HepG2 (cell line): ENCODE measurements around the gene PLGRKT. TPM values are rescaled to one million over a fixed set of nuclear protein-coding genes. Genes with fewer than 3 reads are reported as not detected.

Experiments
- ATAC-seq: fragments of 200-7000 bp; cut with Tn5 transposase; 3 replicates; pipeline ENCODE4 v1.9.1; 2020; ENCODE audit warnings: mild to moderate bottlenecking, moderate library complexity
- BruUV-seq: library from RNA; stranded (reverse); fragments of 400-500 nt; replicated peaks from 2 replicates; lab custom pipeline; 2021; lab: Mats Ljungman, UMichigan
- CTCF ChIA-PET: fragments of 300-600 bp; formaldehyde crosslinking; extraction: SDS; loops from one replicate; lab custom pipeline; 2021; ENCODE audit warnings: low total read pairs, inconsistent platforms, low intra/inter-chr PET ratio; lab: Yijun Ruan, JAX
- POLR2A ChIA-PET: fragments of 350-600 bp; sonication (Branson Sonifier 250); formaldehyde crosslinking; loops from one replicate; lab custom pipeline; 2020; ENCODE audit warnings: antibody characterized with exemption, inconsistent platforms; lab: Yijun Ruan, JAX
- DNase-seq: peaks from one replicate; pipeline ENCODE4 v3.0.0-alpha.2; 2015; ENCODE audit warnings: low spot score
- FAIRE-seq: peaks from 3 replicates; lab custom pipeline; 2011; peaks lifted over from hg19 to GRCh38; lab: Jason Lieb, UNC
- H2AFZ ChIP-seq: one replicate; pipeline ENCODE4 v1.6.1; 2011; ENCODE audit warnings: low read length, inconsistent platforms
- H3K27ac ChIP-seq: fragments of 300-600 bp; 3 replicates; pipeline ENCODE4 v1.8.0; 2011; ENCODE audit warnings: mixed run types, mild to moderate bottlenecking, mixed read lengths, low read length, inconsistent platforms; ENCODE audit not compliant: insufficient read depth; ENCODE audit errors: extremely low read length
- H3K27me3 ChIP-seq, 2 experiments: fragments of 200-600 bp in 1 of 2; 2 replicates in 1 of 2; 3 replicates in 1 of 2; pipeline versions ENCODE4 v1.6.0 to v1.8.0; 2011; ENCODE audit warnings: low read length in 2 of 2, mild to moderate bottlenecking in 2 of 2, moderate library complexity in 2 of 2, inconsistent platforms in 1 of 2; ENCODE audit not compliant: insufficient read depth in 2 of 2, control insufficient read depth in 1 of 2
- H3K36me3 ChIP-seq, 2 experiments: fragments of 200-600 bp in 1 of 2; replicated peaks in 1 of 2; 2 replicates in 1 of 2; 3 replicates in 1 of 2; pipeline versions ENCODE4 v1.5.1 to v1.8.0; 2011; ENCODE audit warnings: low read length in 2 of 2, inconsistent platforms in 1 of 2; ENCODE audit not compliant: insufficient read depth in 2 of 2, control insufficient read depth in 1 of 2
- H3K4me1 ChIP-seq: 2 replicates; pipeline ENCODE4 v1.5.1; 2012; ENCODE audit warnings: low read length, inconsistent platforms; ENCODE audit not compliant: insufficient read depth
- H3K4me2 ChIP-seq: 2 replicates; pipeline ENCODE4 v1.6.0; 2011; ENCODE audit warnings: low read depth, low read length, inconsistent platforms
- H3K4me3 ChIP-seq, 3 experiments: fragments of 200-600 bp in 1 of 3; sonication (generic), shearing (Covaris generic) in 1 of 3; replicated peaks in 1 of 3; 2 replicates each; pipeline ENCODE4 v1.5.1; 2011 to 2016; ENCODE audit warnings: low read length in 3 of 3, inconsistent platforms in 2 of 3, low read depth in 2 of 3, mild to moderate bottlenecking in 2 of 3, control low read depth in 1 of 3, mixed read lengths in 1 of 3; ENCODE audit not compliant: insufficient read depth in 1 of 3
- H3K79me2 ChIP-seq: one replicate; pipeline ENCODE4 v1.6.1; 2011; ENCODE audit warnings: low read length, inconsistent platforms; ENCODE audit not compliant: insufficient read depth
- H3K9ac ChIP-seq: 2 replicates; pipeline ENCODE4 v1.6.0; 2011; ENCODE audit warnings: mild to moderate bottlenecking, low read depth, low read length, inconsistent platforms; ENCODE audit not compliant: insufficient read depth
- H3K9me3 ChIP-seq: 2 replicates; pipeline ENCODE4 v1.5.1; 2012; ENCODE audit warnings: mild to moderate bottlenecking, low read length
- H4K20me1 ChIP-seq: 2 replicates; pipeline ENCODE4 v1.6.0; 2011; ENCODE audit warnings: inconsistent platforms, mild to moderate bottlenecking, low read length, moderate library complexity; ENCODE audit not compliant: insufficient read depth
- MAZ ChIP-seq, 2 experiments: sonication (generic) in 1 of 2; formaldehyde crosslinking in 1 of 2; IDR thresholded peaks; 2 replicates each; pipeline versions ENCODE4 v1.5.0 to v1.6.1; 2012 to 2020; ENCODE audit warnings: low read depth in 2 of 2, mild to moderate bottlenecking in 2 of 2, borderline replicate concordance in 1 of 2, improper control_type of control experiment in 1 of 2, low read length in 1 of 2, missing genetic modification reagents in 1 of 2, moderate library complexity in 1 of 2
- POLR2G ChIP-seq: fragments of 200-400 bp; formaldehyde crosslinking; IDR thresholded peaks from 2 replicates; pipeline ENCODE4 v1.6.1; 2018; ENCODE audit warnings: mild to moderate bottlenecking, low read depth, low read length, moderate library complexity
- PRMT3 ChIP-seq: sonication (generic); formaldehyde crosslinking; IDR thresholded peaks from 2 replicates; pipeline ENCODE4 v1.8.1; 2022; ENCODE audit warnings: low read depth, mild to moderate bottlenecking, moderate library complexity, missing genetic modification reagents, borderline replicate concordance
- SYNCRIP ChIP-seq: fragments of 200-400 bp; formaldehyde crosslinking; IDR thresholded peaks from 2 replicates; pipeline ENCODE4 v1.6.1; 2018; ENCODE audit warnings: mild to moderate bottlenecking, low read depth, low read length; ENCODE audit not compliant: insufficient read depth
- ZNF282 ChIP-seq: fragments of 450-650 bp; IDR thresholded peaks from 2 replicates; pipeline ENCODE4 v1.6.1; 2018; ENCODE audit not compliant: partially characterized antibody
- ZNF720 ChIP-seq: sonication (generic); formaldehyde crosslinking; IDR thresholded peaks from 2 replicates; pipeline ENCODE4 v1.4.0; 2020; ENCODE audit warnings: missing genetic modification reagents
- WGBS: methylation state at CpG from one replicate; pipeline ENCODE4 v1.1.6; 2017; ENCODE audit warnings: low lambda C conversion rate; 5-methylcytosine and 5-hydroxymethylcytosine counted together
- in situ Hi-C: cut with HindIII; loops from 2 replicates; pipeline ENCODE4 v1.10.0; 2017; ENCODE audit warnings: low pct_unique_long_range_greater_than_20kb; ENCODE audit not compliant: extremely low pct_ligation_motif_present
- intact Hi-C: fragments of 100-400 bp; cut with micrococcal nuclease; formaldehyde crosslinking; loops from one replicate; pipeline ENCODE4 v1.10.0; 2022; ENCODE audit not compliant: unreplicated experiment
- polyA plus RNA-seq, 8 experiments: library from polyadenylated mRNA; depleted of rRNA in 3 of 8; stranded (reverse) in 7 of 8; unstranded in 1 of 8; fragments of >200 nt; fragmentation: Illumina TruSeq in 4 of 8; extraction: Trizol in 4 of 8; gene quantifications; 2 replicates each; pipeline versions ENCODE4 v1.2.1 to v1.2.3, GENCODE V29; 2011 to 2016; ENCODE audit warnings: low read depth in 4 of 8, missing spikeins in 1 of 8, mixed read lengths in 1 of 8; ENCODE audit not compliant: insufficient read depth in 1 of 8
- total RNA-seq, 5 experiments: library from RNA; depleted of rRNA; stranded (reverse); fragments of >200 nt; fragmentation: Illumina TruSeq; extraction: Trizol; gene quantifications; 2 replicates each; pipeline ENCODE4 v1.2.3, GENCODE V29; 2016; ENCODE audit warnings: low read depth in 1 of 5
- TF ChIP-seq, protein P1 (sequence below): sonication (generic); formaldehyde crosslinking; IDR thresholded peaks from 2 replicates; pipeline ENCODE4 v1.5.0; 2020; ENCODE audit warnings: missing genetic modification reagents
- TF ChIP-seq, protein P2 (sequence below): sonication (generic); formaldehyde crosslinking; IDR thresholded peaks from 2 replicates; pipeline ENCODE4 v1.4.0; 2020; ENCODE audit warnings: missing genetic modification reagents, borderline replicate concordance
- TF ChIP-seq, protein P3 (sequence below): sonication (generic); formaldehyde crosslinking; IDR thresholded peaks from 2 replicates; pipeline ENCODE4 v1.5.1; 2020; ENCODE audit warnings: missing genetic modification reagents, mild to moderate bottlenecking, borderline replicate concordance
- TF ChIP-seq, protein P4 (sequence below): IDR thresholded peaks from 2 replicates; pipeline ENCODE4 v1.6.1; 2016

PLGRKT gene
- total and polyA plus RNA-seq, 2 of the 13 experiments (the other 11 are each of a cell fraction or from before 2014, with no cell fraction given): 5.0 to 15.8 TPM

DNA sequence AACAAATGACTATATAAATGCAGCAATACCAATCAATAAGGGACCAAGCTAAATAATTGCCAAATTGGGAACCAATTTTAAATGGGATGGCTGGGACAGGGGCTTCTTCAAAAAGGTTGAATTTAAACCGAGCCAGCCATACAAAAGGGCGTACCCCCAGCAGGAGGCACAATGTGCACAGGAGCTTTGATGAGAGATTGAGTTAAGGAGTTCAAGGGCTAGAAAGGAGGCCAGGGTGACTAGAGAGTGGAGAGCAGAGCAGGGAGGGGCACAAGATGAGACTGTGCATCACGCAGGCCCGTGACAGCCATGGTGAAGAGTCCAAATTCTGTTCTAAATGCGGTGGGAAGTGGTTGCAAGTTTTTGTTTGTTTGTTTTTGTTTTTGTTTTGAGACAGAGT lies 49.3 kb upstream of the PLGRKT start:
- no peak for TF ChIP-seq SYNCRIP
- TF ChIP-seq ZNF720 (CRISPR knock-in tag): no peak
- TF ChIP-seq, protein P1, sequence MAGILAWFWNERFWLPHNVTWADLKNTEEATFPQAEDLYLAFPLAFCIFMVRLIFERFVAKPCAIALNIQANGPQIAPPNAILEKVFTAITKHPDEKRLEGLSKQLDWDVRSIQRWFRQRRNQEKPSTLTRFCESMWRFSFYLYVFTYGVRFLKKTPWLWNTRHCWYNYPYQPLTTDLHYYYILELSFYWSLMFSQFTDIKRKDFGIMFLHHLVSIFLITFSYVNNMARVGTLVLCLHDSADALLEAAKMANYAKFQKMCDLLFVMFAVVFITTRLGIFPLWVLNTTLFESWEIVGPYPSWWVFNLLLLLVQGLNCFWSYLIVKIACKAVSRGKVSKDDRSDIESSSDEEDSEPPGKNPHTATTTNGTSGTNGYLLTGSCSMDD (CRISPR knock-in tag): no peak
- no peak for TF ChIP-seq PRMT3 (CRISPR knock-in tag)
- TF ChIP-seq, protein P2, sequence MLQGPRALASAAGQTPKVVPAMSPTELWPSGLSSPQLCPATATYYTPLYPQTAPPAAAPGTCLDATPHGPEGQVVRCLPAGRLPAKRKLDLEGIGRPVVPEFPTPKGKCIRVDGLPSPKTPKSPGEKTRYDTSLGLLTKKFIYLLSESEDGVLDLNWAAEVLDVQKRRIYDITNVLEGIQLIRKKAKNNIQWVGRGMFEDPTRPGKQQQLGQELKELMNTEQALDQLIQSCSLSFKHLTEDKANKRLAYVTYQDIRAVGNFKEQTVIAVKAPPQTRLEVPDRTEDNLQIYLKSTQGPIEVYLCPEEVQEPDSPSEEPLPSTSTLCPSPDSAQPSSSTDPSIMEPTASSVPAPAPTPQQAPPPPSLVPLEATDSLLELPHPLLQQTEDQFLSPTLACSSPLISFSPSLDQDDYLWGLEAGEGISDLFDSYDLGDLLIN: no peak
- no peak for TF ChIP-seq MAZ (IDR thresholded peaks at IDR 0.05; ENCODE audit: borderline replicate concordance, low read depth, low read length)
- no peak for TF ChIP-seq MAZ (CRISPR knock-in tag; IDR thresholded peaks at IDR 0.05; ENCODE audit: low read depth)
- no peak for TF ChIP-seq POLR2G
- TF ChIP-seq, protein P3, sequence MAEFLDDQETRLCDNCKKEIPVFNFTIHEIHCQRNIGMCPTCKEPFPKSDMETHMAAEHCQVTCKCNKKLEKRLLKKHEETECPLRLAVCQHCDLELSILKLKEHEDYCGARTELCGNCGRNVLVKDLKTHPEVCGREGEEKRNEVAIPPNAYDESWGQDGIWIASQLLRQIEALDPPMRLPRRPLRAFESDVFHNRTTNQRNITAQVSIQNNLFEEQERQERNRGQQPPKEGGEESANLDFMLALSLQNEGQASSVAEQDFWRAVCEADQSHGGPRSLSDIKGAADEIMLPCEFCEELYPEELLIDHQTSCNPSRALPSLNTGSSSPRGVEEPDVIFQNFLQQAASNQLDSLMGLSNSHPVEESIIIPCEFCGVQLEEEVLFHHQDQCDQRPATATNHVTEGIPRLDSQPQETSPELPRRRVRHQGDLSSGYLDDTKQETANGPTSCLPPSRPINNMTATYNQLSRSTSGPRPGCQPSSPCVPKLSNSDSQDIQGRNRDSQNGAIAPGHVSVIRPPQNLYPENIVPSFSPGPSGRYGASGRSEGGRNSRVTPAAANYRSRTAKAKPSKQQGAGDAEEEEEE (CRISPR knock-in tag): no peak
- TF ChIP-seq, protein P4, sequence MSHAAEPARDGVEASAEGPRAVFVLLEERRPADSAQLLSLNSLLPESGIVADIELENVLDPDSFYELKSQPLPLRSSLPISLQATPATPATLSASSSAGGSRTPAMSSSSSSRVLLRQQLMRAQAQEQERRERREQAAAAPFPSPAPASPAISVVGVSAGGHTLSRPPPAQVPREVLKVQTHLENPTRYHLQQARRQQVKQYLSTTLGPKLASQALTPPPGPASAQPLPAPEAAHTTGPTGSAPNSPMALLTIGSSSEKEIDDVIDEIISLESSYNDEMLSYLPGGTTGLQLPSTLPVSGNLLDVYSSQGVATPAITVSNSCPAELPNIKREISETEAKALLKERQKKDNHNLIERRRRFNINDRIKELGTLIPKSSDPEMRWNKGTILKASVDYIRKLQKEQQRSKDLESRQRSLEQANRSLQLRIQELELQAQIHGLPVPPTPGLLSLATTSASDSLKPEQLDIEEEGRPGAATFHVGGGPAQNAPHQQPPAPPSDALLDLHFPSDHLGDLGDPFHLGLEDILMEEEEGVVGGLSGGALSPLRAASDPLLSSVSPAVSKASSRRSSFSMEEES (CRISPR knock-in tag): no peak
- TF ChIP-seq ZNF282: no peak
- H3K9me3 ChIP-seq: no peaks in the 10 kb centered on the region
- H3K4me1 ChIP-seq: peaks cover 6% of the 10 kb centered on the region; the same call in 1 of the 2 replicates
- ChIA-PET POLR2A (no interaction called here), CTCF (no interaction called here)
- no peaks in the 10 kb centered on the region for H4K20me1 ChIP-seq
- ATAC-seq: no peak
- H3K27ac ChIP-seq: no peak overlapping the region
- no peak for DNase-seq
- H2AFZ ChIP-seq: no peak overlapping the region
- in situ Hi-C loops: no loop called here
- intact Hi-C loops: no loop called here
- 30% methylated on average over 5 of the region's 5 CpGs for WGBS
- no peak overlapping the region for H3K4me3 ChIP-seq
- H3K36me3 ChIP-seq: no peaks in the 10 kb centered on the region
- BruUV-seq: no TSS peak
- no peaks in the 10 kb centered on the region for H3K79me2 ChIP-seq
- H3K9ac ChIP-seq: no peak overlapping the region
- FAIRE-seq: no peak
- H3K4me2 ChIP-seq: no peak overlapping the region
- H3K27me3 ChIP-seq: peaks cover 0 to 4% of the 10 kb centered on the region in 2 experiments; a peak in 1 of 5 replicates
